ENCODE measurements around the gene PPP4R4. TPM values are rescaled to one million over a fixed set of nuclear protein-coding genes. Genes with fewer than 3 reads are reported as not detected.

The PPP4R4 gene
- total and polyA plus RNA-seq, 2 of the 4 experiments (the other 2 are of a cell fraction): 0.17 to 0.36 TPM

- peak; percentile 29; the same call in 1 of the 2 replicates for ATAC-seq (ENCODE audit: low read depth)
- dilution Hi-C loops (cut with HindIII; ENCODE audit: low sequenced_read_pairs, unreplicated experiment) (no loop called here), intact Hi-C loops (cut with micrococcal nuclease) (no loop called here), in situ Hi-C loops (cut with MboI; ENCODE audit: low sequenced_read_pairs) (no loop called here)
- H3K27ac ChIP-seq (ENCODE audit: insufficient read depth, low read length): no peak overlapping the region
- H3K4me2 ChIP-seq (ENCODE audit: low read depth, low read length): no peak overlapping the region
- no peak overlapping the region for H3K23ac ChIP-seq (ENCODE audit: low read depth, low read length)
- H3K79me1 ChIP-seq (ENCODE audit: low read depth in 1 of 2, low read length in 2 of 2): no peaks in the 10 kb centered on the region
- H4K20me1 ChIP-seq (ENCODE audit: insufficient read depth, low read length): no peaks in the 10 kb centered on the region
- no peak overlapping the region for H2BK15ac ChIP-seq (ENCODE audit: low read depth, low read length)
- no peak overlapping the region for H2AFZ ChIP-seq (replicated peaks; ENCODE audit: low read length, poor library complexity)
- no peak overlapping the region for H4K8ac ChIP-seq (ENCODE audit: low read depth in 2 of 2, low read length in 2 of 2)
- H3K4me3 ChIP-seq (ENCODE audit: insufficient read depth, low read depth, low read length): no peak overlapping the region
- WGBS, 2 experiments (ENCODE audit: extremely low coverage in 2 of 2, insufficient read length in 1 of 2): no CpG with 5 or more reads among the region's 3 CpGs
- H4K91ac ChIP-seq (ENCODE audit: insufficient read depth, low read depth, low read length): no peak overlapping the region
- H2AK5ac ChIP-seq (ENCODE audit: low read depth, low read length): no peak overlapping the region
- H3K4me1 ChIP-seq (ENCODE audit: control insufficient read depth, insufficient read depth, low read length): no peaks in the 10 kb centered on the region
- H3K9me3 ChIP-seq (ENCODE audit: control insufficient read depth, insufficient read depth, low read length): no peaks in the 10 kb centered on the region
- TF ChIP-seq CTCF (conservative IDR thresholded peaks at IDR 0.05; ENCODE audit: low read depth, low read length): peak; percentile 30
- TF ChIP-seq MXI1 (IDR thresholded peaks at IDR 0.05; ENCODE audit: borderline replicate concordance, low read depth, low read length): no peak
- TF ChIP-seq BHLHE40 (IDR thresholded peaks at IDR 0.05; ENCODE audit: low read depth, low read length): no peak
- no peak for TF ChIP-seq CEBPB (IDR thresholded peaks at IDR 0.05; ENCODE audit: low read depth, low read length)
- TF ChIP-seq RCOR1 (IDR thresholded peaks at IDR 0.05; ENCODE audit: insufficient replicate concordance, low read length): no peak
- no peak for TF ChIP-seq RFX5 (IDR thresholded peaks at IDR 0.05; ENCODE audit: low read depth, low read length)
- no peak for TF ChIP-seq ELK1 (IDR thresholded peaks at IDR 0.05; ENCODE audit: borderline replicate concordance, low read depth, low read length)
- TF ChIP-seq MAFK (IDR thresholded peaks at IDR 0.05; ENCODE audit: low read depth, low read length): no peak
- TF ChIP-seq MAZ (IDR thresholded peaks at IDR 0.05; ENCODE audit: borderline replicate concordance, low read depth, low read length): no peak
- TF ChIP-seq RAD21 (IDR thresholded peaks at IDR 0.05; ENCODE audit: low read length): peak; percentile 31; the same call in 1 of the 2 replicates
- ChIA-PET CTCF (interaction anchor here (0.7 to 1.3 kb wide), 2 partner anchors 11 to 107 kb away, joined by 3 to 4 read pairs; no protein-coding TSS in a partner anchor), POLR2A (ENCODE audit: unreplicated experiment) (no interaction called here)
- H3K14ac ChIP-seq (replicated peaks; ENCODE audit: low read depth, low read length): no peak overlapping the region
- H3K56ac ChIP-seq (ENCODE audit: extremely low read depth, insufficient read depth, low read length): no peak overlapping the region
- no peak overlapping the region for H2BK20ac ChIP-seq (ENCODE audit: low read depth, low read length)
- no peak overlapping the region for H4K5ac ChIP-seq (ENCODE audit: low read depth, low read length)
- no peaks in the 10 kb centered on the region for H3K36me3 ChIP-seq (ENCODE audit: control insufficient read depth, insufficient read depth, low read length)
- H3K18ac ChIP-seq (ENCODE audit: low read depth, low read length): no peak overlapping the region
- H2BK120ac ChIP-seq (ENCODE audit: low read depth, low read length): no peak overlapping the region
- BruUV-seq (replicated peaks): no TSS peak
- H3K9me1 ChIP-seq (ENCODE audit: insufficient read depth, low read length): no peaks in the 10 kb centered on the region
- H3K27me3 ChIP-seq (ENCODE audit: control insufficient read depth, insufficient read depth, low read length): peaks cover 15% of the 10 kb centered on the region
- no peak for DNase-seq
- no peak overlapping the region for H3K4ac ChIP-seq (ENCODE audit: low read depth, low read length)
- H3K9ac ChIP-seq (ENCODE audit: low read depth, low read length): no peak overlapping the region
- H2AK9ac ChIP-seq (replicated peaks; ENCODE audit: low read depth, low read length, poor library complexity): no peak overlapping the region
- H2BK5ac ChIP-seq (ENCODE audit: low read depth, low read length, poor library complexity, severe bottlenecking): no peak overlapping the region
Observed at GRCh38 chr14:94143239-94143638, 30.9 kb upstream of the PPP4R4 start.

Measured in IMR-90 (cell line).